ENCODE results near the gene CYLD. TPM values are rescaled to one million over a fixed set of nuclear protein-coding genes. Genes with fewer than 3 reads are reported as not detected.

Gene CYLD
- total and polyA plus RNA-seq, 3 donors from 2014 or later = 37.4 to 89.3 (median 48.4) TPM

DNA sequence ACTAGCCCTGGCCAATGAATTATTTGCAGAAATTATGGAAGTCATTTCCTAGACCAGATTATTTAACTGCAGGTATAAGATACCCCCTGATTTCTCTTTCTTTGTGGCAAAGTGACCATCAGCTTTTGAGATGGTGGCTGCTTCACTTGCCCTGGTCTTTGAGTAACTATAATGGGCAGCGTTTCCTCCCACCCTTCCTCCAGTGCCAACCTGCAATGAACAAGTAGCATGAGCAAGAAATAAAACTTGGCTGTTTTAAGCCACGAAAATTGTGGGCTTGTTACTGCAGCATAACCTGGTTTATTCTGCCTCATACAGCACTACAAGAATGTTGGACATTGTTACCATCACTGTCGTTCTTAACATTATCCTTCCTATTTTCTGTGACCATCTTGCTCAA lies 105.3 kb downstream of the CYLD start:
- no peaks in the 10 kb centered on the region for H3K27me3 ChIP-seq
- intact Hi-C loops (cut with DNase I; ENCODE audit: low total_unique reads) = no loop called here
- DNase-seq = no peak
- H3K4me1 ChIP-seq = no peaks in the 10 kb centered on the region
- H3K27ac ChIP-seq = no peak overlapping the region
- TF ChIP-seq POLR2A (IDR thresholded peaks at IDR 0.05) = no peak
- TF ChIP-seq, protein P1, sequence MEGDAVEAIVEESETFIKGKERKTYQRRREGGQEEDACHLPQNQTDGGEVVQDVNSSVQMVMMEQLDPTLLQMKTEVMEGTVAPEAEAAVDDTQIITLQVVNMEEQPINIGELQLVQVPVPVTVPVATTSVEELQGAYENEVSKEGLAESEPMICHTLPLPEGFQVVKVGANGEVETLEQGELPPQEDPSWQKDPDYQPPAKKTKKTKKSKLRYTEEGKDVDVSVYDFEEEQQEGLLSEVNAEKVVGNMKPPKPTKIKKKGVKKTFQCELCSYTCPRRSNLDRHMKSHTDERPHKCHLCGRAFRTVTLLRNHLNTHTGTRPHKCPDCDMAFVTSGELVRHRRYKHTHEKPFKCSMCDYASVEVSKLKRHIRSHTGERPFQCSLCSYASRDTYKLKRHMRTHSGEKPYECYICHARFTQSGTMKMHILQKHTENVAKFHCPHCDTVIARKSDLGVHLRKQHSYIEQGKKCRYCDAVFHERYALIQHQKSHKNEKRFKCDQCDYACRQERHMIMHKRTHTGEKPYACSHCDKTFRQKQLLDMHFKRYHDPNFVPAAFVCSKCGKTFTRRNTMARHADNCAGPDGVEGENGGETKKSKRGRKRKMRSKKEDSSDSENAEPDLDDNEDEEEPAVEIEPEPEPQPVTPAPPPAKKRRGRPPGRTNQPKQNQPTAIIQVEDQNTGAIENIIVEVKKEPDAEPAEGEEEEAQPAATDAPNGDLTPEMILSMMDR (IDR thresholded peaks at IDR 0.05) = no peak
- H3K9me3 ChIP-seq = no peaks in the 10 kb centered on the region
- no peak overlapping the region for H3K4me3 ChIP-seq
- no peaks in the 10 kb centered on the region for H3K36me3 ChIP-seq (ENCODE audit: low read depth, missing control alignments)
- 83 to 85% methylated on average over 3 of the region's 3 CpGs for WGBS, 2 donors

DNA sequence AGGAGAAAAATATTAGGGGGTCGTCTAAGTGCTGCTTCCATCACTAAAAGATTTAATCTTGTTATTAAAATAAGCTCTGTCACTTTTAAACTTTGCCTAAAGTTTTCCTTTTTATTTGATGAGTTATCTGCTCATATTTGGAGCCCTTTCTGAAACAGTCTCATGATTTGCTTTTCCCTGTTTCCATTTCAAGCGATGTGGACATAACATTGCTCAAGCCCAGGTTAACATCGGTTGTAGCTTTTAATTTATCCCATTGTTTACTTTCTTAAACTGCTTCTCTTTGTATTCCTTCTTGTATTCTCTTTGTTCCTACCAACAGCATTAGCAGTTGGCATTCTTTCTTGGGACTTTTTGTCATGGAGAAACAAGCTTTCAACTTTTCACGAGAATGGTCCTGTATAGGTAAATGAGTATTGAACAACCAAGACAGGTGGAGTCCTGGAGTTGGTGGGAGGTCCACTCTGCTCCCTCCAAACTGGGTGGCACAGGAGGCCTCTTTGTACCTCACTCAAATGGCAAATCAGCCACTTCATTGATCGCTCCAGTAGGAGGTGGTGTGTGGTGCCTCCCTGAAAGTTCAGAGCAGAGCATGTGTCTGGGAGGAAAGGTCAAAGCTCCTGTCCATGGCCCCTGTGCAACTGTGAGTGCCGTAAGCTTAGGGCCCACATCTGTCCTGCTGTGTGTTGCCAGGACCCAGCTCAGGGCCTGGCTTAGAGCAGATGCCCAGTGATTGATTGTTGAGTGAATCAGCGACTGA lies 107.0 kb downstream of the CYLD start:
- H3K36me3 ChIP-seq (ENCODE audit: low read depth, missing control alignments) = no peaks in the 10 kb centered on the region
- no peaks in the 10 kb centered on the region for H3K9me3 ChIP-seq
- DNase-seq = no peak
- no peaks in the 10 kb centered on the region for H3K4me1 ChIP-seq
- intact Hi-C loops (cut with DNase I; ENCODE audit: low total_unique reads) = no loop called here
- H3K27me3 ChIP-seq = no peaks in the 10 kb centered on the region
- no peak overlapping the region for H3K27ac ChIP-seq
- TF ChIP-seq, protein P1 (IDR thresholded peaks at IDR 0.05) = no peak
- no peak for TF ChIP-seq POLR2A (IDR thresholded peaks at IDR 0.05)
- no peak overlapping the region for H3K4me3 ChIP-seq
- 88 to 93% methylated on average over 6 to 7 of the region's 7 CpGs for WGBS, 2 donors

Small RNAs within 50 kb of the gene (microRNA-seq; reads per million reads assigned to microRNA genes)
- 0 reads per million in 2 donors for gene MIR3181 (ENCODE audit: borderline number of aligned reads in 2 of 2, borderline replicate concordance in 1 of 2)

Small RNAs within 50 kb of the gene (small RNA-seq; reads per million reads assigned to genes)
- 0 reads per million in 2 donors for gene MIR3181

Other genes with a start within 250 kb of the CYLD start
- gene NKD1, start 193.7 kb upstream of the CYLD start, total RNA-seq = 10 to 100 TPM in 1 of 2 donors, 1 to 10 TPM in 1; 8.4 to 14.4 TPM
- 5.9 TPM for gene NKD1, start 193.7 kb upstream of the CYLD start, polyA plus RNA-seq (ENCODE audit: insufficient read depth, low read depth, low replicate concordance)
- gene SNX20, start 60.8 kb upstream of the CYLD start, total RNA-seq = 1 to 10 TPM in 1 of 2 donors, under 1 TPM in 1; 0.63 to 1.8 TPM
- 2.1 TPM for gene SNX20, start 60.8 kb upstream of the CYLD start, polyA plus RNA-seq (ENCODE audit: insufficient read depth, low read depth, low replicate concordance)
- 1 to 10 TPM; 1.6 to 4.1 TPM for gene NOD2, start 48.5 kb upstream of the CYLD start, total RNA-seq
- 1.7 TPM for gene NOD2, start 48.5 kb upstream of the CYLD start, polyA plus RNA-seq (ENCODE audit: insufficient read depth, low read depth, low replicate concordance)